ENCODE measurements around the gene NOP16. TPM values are rescaled to one million over a fixed set of nuclear protein-coding genes. Genes with fewer than 3 reads are reported as not detected.

NOP16 gene
- total RNA-seq, 2 experiments from 2014 or later, result 27.5 to 30.3 TPM

- Mint-ChIP-seq H3K36me3 (peaks cover 20% of the 10 kb centered on the region), H3K27me3 (no peaks in the 10 kb centered on the region), H3K4me3 (peak overlapping the region; percentile 99), H3K27ac (peak overlapping the region; percentile 10), H3K4me1 (peaks cover 31% of the 10 kb centered on the region), H3K9me3 (no peaks in the 10 kb centered on the region)
- POLR2A ChIA-PET, result interaction anchor here (0.6 to 3.9 kb wide), 5 partner anchors 8 to 1373 kb away, joined by 3 to 36 read pairs (median 5); partner anchors contain the start of genes HIGD2A and NOP16
- DNase-seq (no peak), ATAC-seq (ENCODE audit: low read depth) (no peak)
Measured at GRCh38 chr5:176359658-176360057, 28.7 kb downstream of the NOP16 start.

DNA sequence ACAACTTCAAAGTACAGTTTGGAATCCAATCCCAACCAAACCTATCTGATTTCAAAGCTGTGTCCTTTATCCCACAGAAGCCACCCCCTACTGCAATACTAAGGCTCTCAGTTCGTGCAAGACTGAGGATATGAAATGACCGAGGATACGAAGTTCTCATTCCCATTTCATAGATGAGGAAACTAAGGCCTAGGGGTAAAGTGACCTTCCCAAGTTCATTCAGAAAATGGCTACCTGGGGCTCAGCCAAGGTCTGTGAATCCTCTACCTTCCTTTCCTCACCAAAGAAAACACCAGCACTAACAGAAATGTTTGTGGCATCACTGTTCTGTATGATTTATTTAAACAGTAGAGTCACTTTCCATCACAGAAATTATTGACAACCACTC lies 32.2 kb downstream of the NOP16 start:
- peaks cover 26% of the 10 kb centered on the region for H3K36me3 Mint-ChIP-seq
- H3K27me3 Mint-ChIP-seq, result no peaks in the 10 kb centered on the region

DNA sequence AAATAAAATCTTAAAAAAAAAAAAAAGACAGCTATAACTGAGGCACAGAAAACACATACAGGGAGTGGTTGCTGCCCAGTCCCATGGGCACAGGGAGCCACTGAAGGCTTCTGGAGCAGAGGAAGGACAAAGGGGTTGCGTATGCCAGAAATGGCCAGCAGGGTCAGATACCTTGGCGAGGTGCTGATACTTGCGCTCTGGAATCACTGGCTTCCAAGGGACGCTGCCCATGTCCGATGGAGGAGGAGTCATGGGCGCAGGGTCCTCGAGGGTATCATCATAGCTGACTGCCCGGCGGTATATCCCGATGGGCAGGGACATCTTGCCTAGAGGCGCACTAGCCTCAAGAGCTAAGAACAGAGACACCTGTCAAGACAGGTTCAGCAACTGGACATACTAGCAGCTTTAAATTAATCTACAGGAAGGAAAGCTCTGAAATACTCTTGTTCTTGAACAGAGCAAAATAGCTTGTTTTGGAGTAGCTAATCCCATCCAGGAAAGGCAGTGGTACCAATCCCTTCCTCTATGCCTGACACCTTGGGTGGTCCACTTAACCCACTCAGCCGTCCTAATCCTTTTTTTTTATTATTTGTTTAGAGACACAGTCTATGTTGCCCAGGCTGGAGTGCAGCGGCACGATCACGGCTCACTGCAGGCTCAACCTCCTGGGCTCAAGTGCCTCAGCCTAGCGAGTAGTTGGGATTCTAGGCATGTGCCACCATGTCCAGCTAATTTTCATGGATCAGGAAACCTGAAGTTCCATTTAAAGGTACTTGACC lies 32.8 kb downstream of the NOP16 start:
- peaks cover 26% of the 10 kb centered on the region for H3K36me3 Mint-ChIP-seq
- peaks cover 23% of the 10 kb centered on the region for H3K4me1 Mint-ChIP-seq
- no peak for ATAC-seq (ENCODE audit: low read depth)
- H3K9me3 Mint-ChIP-seq, result no peaks in the 10 kb centered on the region
- H3K27me3 Mint-ChIP-seq, result no peaks in the 10 kb centered on the region
- H3K27ac Mint-ChIP-seq, result no peak overlapping the region
- POLR2A ChIA-PET, result no interaction called here
- DNase-seq, result no peak
- no peak overlapping the region for H3K4me3 Mint-ChIP-seq

More for the DNA sequence above, 32.2 kb downstream of the NOP16 start:
- Mint-ChIP-seq H3K9me3 (no peaks in the 10 kb centered on the region), H3K4me1 (peaks cover 23% of the 10 kb centered on the region), H3K4me3 (no peak overlapping the region), H3K27ac (no peak overlapping the region)
- ATAC-seq (ENCODE audit: low read depth), result no peak
- POLR2A ChIA-PET, result no interaction called here
- no peak for DNase-seq

GRCh38 chr5:176353533-176353932 lies 34.9 kb downstream of the NOP16 start:
- Mint-ChIP-seq H3K4me3 (no peak overlapping the region), H3K4me1 (peaks cover 16% of the 10 kb centered on the region), H3K9me3 (no peaks in the 10 kb centered on the region), H3K27me3 (no peaks in the 10 kb centered on the region), H3K27ac (no peak overlapping the region), H3K36me3 (peaks cover 37% of the 10 kb centered on the region)
- DNase-seq, result no peak
- ATAC-seq (ENCODE audit: low read depth), result no peak
- POLR2A ChIA-PET, result no interaction called here

DNA sequence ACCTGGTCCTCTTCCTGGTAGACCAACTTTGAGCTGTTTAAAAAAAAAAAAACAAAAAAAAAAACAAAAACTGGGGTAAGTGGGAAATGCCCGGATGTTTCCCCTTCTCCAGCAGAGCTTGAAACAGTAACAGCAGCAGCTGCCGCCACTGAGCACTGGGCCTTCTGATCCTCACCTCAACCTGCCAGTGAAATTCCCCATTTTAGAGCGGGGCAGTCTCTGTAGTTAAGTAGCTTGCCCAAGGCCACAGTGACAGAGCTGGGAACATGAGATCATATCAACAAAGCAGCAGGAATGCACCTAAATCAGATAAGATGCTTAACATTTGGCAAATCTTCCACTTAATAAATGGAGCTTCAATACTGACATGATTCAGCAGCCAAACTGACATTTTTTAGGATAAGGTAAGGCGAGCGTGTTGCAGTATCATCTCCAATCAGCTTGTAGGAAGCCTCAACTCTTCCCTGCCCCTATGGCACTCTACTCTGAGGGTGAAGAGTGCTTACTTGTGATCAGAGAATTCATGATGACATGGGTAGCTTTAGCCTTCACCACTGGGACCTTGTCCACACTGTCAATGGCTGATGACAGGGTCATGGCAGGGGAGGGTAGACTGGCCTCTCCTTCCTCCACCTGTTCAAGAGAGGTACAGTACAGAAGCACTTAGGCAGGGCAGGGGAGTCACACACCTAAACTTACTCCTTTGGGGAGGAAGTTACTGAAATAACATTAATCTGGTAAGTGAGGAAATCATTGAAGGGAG lies 36.1 kb downstream of the NOP16 start:
- Mint-ChIP-seq H3K36me3 (peaks cover 39% of the 10 kb centered on the region), H3K4me1 (peaks cover 7% of the 10 kb centered on the region), H3K27me3 (no peaks in the 10 kb centered on the region), H3K4me3 (no peak overlapping the region), H3K27ac (no peak overlapping the region), H3K9me3 (no peaks in the 10 kb centered on the region)
- DNase-seq (no peak), ATAC-seq (ENCODE audit: low read depth) (no peak)
- POLR2A ChIA-PET, result interaction anchor here (0.6 to 0.7 kb wide), 5 partner anchors 9 to 906 kb away, joined by 3 to 5 read pairs (median 3); partner anchors contain the start of gene KIAA1191

GRCh38 chr5:176350416-176350815 lies 38.0 kb downstream of the NOP16 start:
- ATAC-seq (ENCODE audit: low read depth) (no peak), DNase-seq (no peak)
- no peak overlapping the region for H3K4me3 Mint-ChIP-seq
- peaks cover 5% of the 10 kb centered on the region for H3K4me1 Mint-ChIP-seq
- peaks cover 37% of the 10 kb centered on the region for H3K36me3 Mint-ChIP-seq
- H3K27me3 Mint-ChIP-seq, result no peaks in the 10 kb centered on the region
- H3K27ac Mint-ChIP-seq, result no peak overlapping the region
- no peaks in the 10 kb centered on the region for H3K9me3 Mint-ChIP-seq
- POLR2A ChIA-PET, result no interaction called here

DNA sequence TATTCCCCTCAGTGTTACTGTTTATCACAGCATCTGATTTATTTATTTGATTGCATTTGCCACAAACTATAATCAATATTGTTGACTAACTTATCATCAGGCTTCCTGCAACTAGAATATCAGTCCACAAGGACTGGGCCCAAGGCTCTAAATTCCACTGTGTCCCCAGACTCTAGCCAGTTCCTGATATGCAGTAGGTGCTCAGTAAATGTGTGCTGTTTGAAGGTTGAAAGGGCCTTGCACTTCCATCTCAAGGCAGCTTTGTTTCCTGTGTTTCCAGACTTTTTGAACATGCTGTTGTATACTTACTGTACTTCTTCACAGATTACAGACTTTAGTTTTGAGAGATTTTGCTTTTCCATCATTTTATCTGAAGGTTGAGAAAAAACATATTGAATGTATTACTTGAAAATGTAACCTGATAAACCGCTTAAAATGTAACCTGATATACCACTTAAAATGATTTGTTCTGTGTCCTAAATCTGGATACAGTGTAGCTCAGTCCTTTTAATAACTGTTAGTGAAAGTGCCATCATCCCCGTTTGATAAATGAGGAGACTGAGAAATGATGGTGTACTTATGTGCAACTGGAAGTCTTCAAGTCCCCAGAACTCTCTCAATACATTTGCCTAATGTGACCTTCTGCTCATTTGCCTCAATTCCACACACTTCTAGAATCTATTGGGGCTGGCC lies 45.5 kb downstream of the NOP16 start:
- Mint-ChIP-seq H3K4me1 (no peaks in the 10 kb centered on the region), H3K27me3 (no peaks in the 10 kb centered on the region), H3K9me3 (no peaks in the 10 kb centered on the region), H3K27ac (no peak overlapping the region), H3K36me3 (peaks cover 18% of the 10 kb centered on the region), H3K4me3 (no peak overlapping the region)
- ATAC-seq (ENCODE audit: low read depth) (no peak), DNase-seq (no peak)
- POLR2A ChIA-PET, result no interaction called here

DNA sequence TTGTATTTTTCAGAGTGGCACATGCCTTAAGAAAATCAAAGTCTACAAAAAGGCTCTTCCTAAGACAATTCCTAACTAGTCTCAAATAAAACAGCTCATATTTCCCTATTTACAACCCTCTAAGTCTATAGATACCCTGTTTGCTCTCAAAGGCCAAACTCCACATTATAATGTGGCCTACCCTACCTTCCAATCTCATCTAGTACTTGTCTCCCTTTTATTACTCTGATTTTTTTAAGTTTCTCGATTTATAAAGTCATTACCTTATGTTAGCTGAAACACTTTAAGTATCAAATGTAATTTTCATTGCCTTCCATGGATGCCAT lies 46.3 kb downstream of the NOP16 start:
- no peak overlapping the region for H3K4me3 Mint-ChIP-seq
- POLR2A ChIA-PET, result no interaction called here
- no peaks in the 10 kb centered on the region for H3K9me3 Mint-ChIP-seq
- H3K4me1 Mint-ChIP-seq, result no peaks in the 10 kb centered on the region
- no peaks in the 10 kb centered on the region for H3K27me3 Mint-ChIP-seq
- no peak overlapping the region for H3K27ac Mint-ChIP-seq
- DNase-seq (no peak), ATAC-seq (ENCODE audit: low read depth) (no peak)
- H3K36me3 Mint-ChIP-seq, result peaks cover 13% of the 10 kb centered on the region

DNA sequence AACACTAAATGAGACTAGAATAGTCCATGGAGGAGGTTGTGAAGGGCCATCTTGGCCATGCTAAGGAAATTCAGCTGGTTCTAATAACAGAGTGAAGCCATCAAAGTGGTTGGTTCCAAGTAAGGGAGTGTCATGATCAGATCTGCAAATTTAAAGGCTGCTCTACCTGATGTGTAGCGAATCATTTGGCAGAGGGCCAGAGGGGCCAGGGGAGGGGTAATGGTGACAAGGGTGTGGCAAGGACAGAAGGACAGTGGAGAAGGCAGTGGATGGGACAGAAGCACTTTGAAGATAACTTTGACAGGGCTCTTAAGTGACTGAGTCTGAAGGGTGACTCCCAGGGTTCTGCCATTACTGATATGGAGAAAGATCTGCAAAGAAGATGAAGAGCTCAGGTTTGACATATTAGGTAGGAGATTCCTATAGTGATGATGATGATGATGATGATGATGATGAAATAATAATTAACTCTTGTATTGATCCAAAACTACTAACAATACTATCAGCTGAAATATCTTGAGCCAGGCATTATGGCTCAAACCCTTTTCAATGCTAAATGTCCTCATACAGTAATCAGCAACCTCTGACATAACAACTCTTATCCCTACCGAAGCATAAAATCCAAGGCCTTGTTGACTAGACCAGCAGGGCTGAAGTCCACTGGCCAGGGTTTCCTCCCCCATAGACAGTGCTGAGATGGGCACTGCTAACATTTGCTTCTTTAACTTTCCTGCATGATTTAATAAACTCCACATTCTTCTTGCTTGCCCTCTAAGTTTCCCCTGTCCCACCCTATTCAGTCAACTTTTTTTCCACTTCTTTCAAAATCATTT lies 46.9 kb downstream of the NOP16 start:
- ATAC-seq (ENCODE audit: low read depth) (no peak), DNase-seq (no peak)
- Mint-ChIP-seq H3K4me3 (no peak overlapping the region), H3K27ac (no peak overlapping the region), H3K4me1 (no peaks in the 10 kb centered on the region), H3K27me3 (no peaks in the 10 kb centered on the region), H3K36me3 (peaks cover 15% of the 10 kb centered on the region), H3K9me3 (no peaks in the 10 kb centered on the region)
- POLR2A ChIA-PET, result no interaction called here

DNA sequence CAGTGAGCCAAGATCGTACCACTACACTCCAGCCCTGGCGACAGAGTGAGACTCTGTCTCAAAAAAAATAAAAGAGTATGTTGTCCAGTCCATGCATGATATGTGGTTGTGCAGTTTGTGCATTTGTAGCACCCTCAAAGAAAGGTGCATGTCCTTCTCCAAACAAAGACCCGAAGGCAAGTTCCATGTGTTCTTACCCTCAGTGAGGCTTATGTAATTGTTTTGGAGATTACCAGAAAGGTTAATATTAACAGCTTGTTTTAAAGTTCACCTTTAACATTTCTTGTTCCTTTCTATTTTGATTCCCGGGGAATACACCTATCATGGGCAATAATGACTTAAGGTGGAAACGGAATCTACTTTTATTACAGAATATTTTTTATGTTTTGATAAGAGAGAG lies 49.1 kb downstream of the NOP16 start:
- POLR2A ChIA-PET, result no interaction called here
- Mint-ChIP-seq H3K27me3 (no peaks in the 10 kb centered on the region), H3K9me3 (no peaks in the 10 kb centered on the region), H3K4me3 (no peak overlapping the region), H3K4me1 (no peaks in the 10 kb centered on the region), H3K27ac (no peak overlapping the region), H3K36me3 (peaks cover 22% of the 10 kb centered on the region)
- DNase-seq (no peak), ATAC-seq (ENCODE audit: low read depth) (no peak)

- H3K27me3 Mint-ChIP-seq, result no peaks in the 10 kb centered on the region
- POLR2A ChIA-PET, result no interaction called here
- H3K36me3 Mint-ChIP-seq, result peaks cover 31% of the 10 kb centered on the region
Measured at GRCh38 chr5:176337913-176338312, 50.5 kb downstream of the NOP16 start.

DNA sequence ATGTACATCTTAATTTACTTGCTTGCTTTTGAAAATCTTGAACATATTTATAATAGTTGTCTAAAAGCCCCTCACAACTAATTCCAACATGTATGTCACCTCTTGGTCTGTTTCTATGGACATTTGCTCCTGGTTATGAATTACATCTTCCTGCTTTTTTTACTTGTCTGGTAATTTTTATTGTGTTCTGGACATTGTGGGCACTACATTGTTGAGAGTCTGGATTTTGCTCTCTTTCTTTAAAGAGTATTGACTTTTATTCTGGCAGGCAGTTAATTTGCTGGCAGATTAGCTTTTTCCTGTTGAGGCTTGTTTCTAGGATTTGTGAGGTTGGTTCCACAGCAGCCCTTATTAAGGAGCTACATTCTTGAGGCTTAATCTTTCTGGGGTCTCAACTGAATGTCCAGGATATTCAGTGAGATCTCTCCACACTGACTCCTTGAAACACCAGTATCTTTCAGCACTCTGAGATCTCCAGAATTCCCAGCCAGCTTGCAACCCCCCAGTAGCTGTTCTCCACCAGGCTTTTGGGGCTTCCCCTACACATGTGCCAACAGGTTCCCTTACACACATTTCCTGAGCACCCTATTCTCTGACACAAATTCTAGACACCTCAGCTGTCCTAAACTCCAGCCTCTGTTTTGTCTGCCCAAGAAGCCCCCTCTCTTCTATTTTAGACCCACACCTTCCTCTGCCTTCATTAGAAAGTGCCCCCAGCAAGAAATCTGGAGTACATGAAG lies 54.2 kb downstream of the NOP16 start:
- H3K4me1 Mint-ChIP-seq, result peaks cover 1% of the 10 kb centered on the region
- H3K9me3 Mint-ChIP-seq, result peaks cover 2% of the 10 kb centered on the region
- ATAC-seq (ENCODE audit: low read depth) (no peak), DNase-seq (no peak)
- no peak overlapping the region for H3K4me3 Mint-ChIP-seq
- POLR2A ChIA-PET, result no interaction called here
- no peak overlapping the region for H3K27ac Mint-ChIP-seq
- H3K36me3 Mint-ChIP-seq, result peaks cover 23% of the 10 kb centered on the region
- no peaks in the 10 kb centered on the region for H3K27me3 Mint-ChIP-seq

More at GRCh38 chr5:176337913-176338312, 50.5 kb downstream of the NOP16 start:
- no peak overlapping the region for H3K4me3 Mint-ChIP-seq
- DNase-seq (no peak), ATAC-seq (ENCODE audit: low read depth) (no peak)
- H3K9me3 Mint-ChIP-seq, result peaks cover 2% of the 10 kb centered on the region
- H3K27ac Mint-ChIP-seq, result no peak overlapping the region
- H3K4me1 Mint-ChIP-seq, result peaks cover 1% of the 10 kb centered on the region
